ENCODE data around the gene KSR2. TPM values are rescaled to one million over a fixed set of nuclear protein-coding genes. Genes with fewer than 3 reads are reported as not detected.

KSR2 gene
- total RNA-seq, 2 experiments from 2014 or later = 0.03 to 0.15 TPM

DNA sequence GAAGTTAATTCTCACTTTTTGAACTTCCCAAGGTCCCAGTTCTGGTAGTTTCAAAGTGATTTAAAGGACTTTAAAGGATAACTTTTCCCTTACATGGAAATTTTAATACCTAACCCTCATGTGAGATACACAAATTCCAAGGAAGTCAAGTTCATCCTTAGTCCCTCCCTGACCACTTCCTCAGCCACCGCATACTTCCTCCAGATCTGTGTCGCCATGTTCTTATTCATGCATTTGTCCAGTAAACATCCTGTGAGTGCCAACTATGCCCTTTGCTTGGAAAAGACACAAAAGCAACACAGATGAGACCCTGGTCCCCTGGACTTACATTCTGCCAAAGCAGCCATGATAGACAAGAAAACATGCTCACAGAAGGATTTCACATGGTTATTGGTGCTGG lies 206.6 kb downstream of the KSR2 start:
- CTCF ChIA-PET (ENCODE audit: unreplicated experiment) = no interaction called here
- H3K4me3 ChIP-seq (ENCODE audit: low read depth, low read length, poor library complexity, severe bottlenecking) = no peak overlapping the region
- no peak for DNase-seq (ENCODE audit: low spot score)
- H3K9me3 ChIP-seq (ENCODE audit: low read length) = peaks cover 7% of the 10 kb centered on the region; the same call in 1 of the 2 replicates
- TF ChIP-seq, protein P1, sequence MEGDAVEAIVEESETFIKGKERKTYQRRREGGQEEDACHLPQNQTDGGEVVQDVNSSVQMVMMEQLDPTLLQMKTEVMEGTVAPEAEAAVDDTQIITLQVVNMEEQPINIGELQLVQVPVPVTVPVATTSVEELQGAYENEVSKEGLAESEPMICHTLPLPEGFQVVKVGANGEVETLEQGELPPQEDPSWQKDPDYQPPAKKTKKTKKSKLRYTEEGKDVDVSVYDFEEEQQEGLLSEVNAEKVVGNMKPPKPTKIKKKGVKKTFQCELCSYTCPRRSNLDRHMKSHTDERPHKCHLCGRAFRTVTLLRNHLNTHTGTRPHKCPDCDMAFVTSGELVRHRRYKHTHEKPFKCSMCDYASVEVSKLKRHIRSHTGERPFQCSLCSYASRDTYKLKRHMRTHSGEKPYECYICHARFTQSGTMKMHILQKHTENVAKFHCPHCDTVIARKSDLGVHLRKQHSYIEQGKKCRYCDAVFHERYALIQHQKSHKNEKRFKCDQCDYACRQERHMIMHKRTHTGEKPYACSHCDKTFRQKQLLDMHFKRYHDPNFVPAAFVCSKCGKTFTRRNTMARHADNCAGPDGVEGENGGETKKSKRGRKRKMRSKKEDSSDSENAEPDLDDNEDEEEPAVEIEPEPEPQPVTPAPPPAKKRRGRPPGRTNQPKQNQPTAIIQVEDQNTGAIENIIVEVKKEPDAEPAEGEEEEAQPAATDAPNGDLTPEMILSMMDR (conservative IDR thresholded peaks at IDR 0.05; ENCODE audit: low read length) = no peak
- no peak for TF ChIP-seq EZH2phosphoT487 (IDR thresholded peaks at IDR 0.05; ENCODE audit: borderline replicate concordance, low read depth, low read length)
- no peaks in the 10 kb centered on the region for H4K20me1 ChIP-seq (ENCODE audit: insufficient read depth, low read length)
- H2AFZ ChIP-seq (ENCODE audit: low read length) = no peak overlapping the region
- POLR2A ChIA-PET = no interaction called here
- no peaks in the 10 kb centered on the region for H3K36me3 ChIP-seq (ENCODE audit: insufficient read depth, low read length)
- intact Hi-C loops (cut with micrococcal nuclease; ENCODE audit: unreplicated experiment) = no loop called here
- BruUV-seq (replicated peaks) = no TSS peak
- no peak overlapping the region for H3K27ac ChIP-seq (ENCODE audit: low read depth, low read length, poor library complexity, severe bottlenecking)
- no peaks in the 10 kb centered on the region for H3K4me1 ChIP-seq (ENCODE audit: insufficient read depth, low read length, poor library complexity, severe bottlenecking)
- no peaks in the 10 kb centered on the region for H3K9me2 ChIP-seq (ENCODE audit: insufficient read depth, low read length)
- H3K4me2 ChIP-seq (ENCODE audit: low read length) = no peak overlapping the region
- H3K79me2 ChIP-seq (ENCODE audit: insufficient read depth, low read depth, low read length) = no peaks in the 10 kb centered on the region

DNA sequence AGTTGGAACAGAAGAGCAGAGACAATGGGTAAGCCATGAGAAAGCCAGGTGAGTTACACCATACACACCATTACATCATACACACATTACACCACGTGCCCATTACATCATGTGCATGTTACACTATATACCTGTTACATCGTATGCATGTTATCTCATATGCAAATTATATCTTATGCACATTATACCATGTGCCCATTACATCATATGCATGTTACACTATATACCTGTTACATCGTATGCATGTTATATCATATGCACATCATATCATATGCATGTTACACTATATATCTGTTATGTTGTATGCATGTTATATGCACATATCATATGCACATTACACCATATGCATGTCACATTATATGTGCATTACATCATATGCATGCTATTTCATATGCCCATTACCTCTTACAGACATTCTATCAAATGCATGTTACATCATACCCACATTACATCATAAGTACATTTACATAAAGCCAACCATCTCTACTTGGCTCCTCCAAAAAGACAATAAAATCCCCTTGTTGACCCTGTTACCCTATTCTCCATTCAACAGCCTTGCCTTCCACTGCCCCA lies 207.2 kb downstream of the KSR2 start:
- Histone ChIP-seq H3K4me3 (ENCODE audit: low read depth, low read length, poor library complexity, severe bottlenecking) (no peak overlapping the region), H3K36me3 (ENCODE audit: insufficient read depth, low read length) (no peaks in the 10 kb centered on the region), H3K4me2 (ENCODE audit: low read length) (no peak overlapping the region), H3K79me2 (ENCODE audit: insufficient read depth, low read depth, low read length) (no peaks in the 10 kb centered on the region), H3K4me1 (ENCODE audit: insufficient read depth, low read length, poor library complexity, severe bottlenecking) (no peaks in the 10 kb centered on the region), H4K20me1 (ENCODE audit: insufficient read depth, low read length) (no peaks in the 10 kb centered on the region), H3K27ac (ENCODE audit: low read depth, low read length, poor library complexity, severe bottlenecking) (no peak overlapping the region), H3K9me2 (ENCODE audit: insufficient read depth, low read length) (no peaks in the 10 kb centered on the region), H2AFZ (ENCODE audit: low read length) (no peak overlapping the region), H3K9me3 (ENCODE audit: low read length) (peaks cover 7% of the 10 kb centered on the region; the same call in 1 of the 2 replicates)
- ChIA-PET CTCF (ENCODE audit: unreplicated experiment) (no interaction called here), POLR2A (no interaction called here)
- no TSS peak for BruUV-seq (replicated peaks)
- TF ChIP-seq, protein P1 (conservative IDR thresholded peaks at IDR 0.05; ENCODE audit: low read length) = no peak
- no peak for TF ChIP-seq EZH2phosphoT487 (IDR thresholded peaks at IDR 0.05; ENCODE audit: borderline replicate concordance, low read depth, low read length)
- intact Hi-C loops (cut with micrococcal nuclease; ENCODE audit: unreplicated experiment) = no loop called here
- DNase-seq (ENCODE audit: low spot score) = no peak

DNA sequence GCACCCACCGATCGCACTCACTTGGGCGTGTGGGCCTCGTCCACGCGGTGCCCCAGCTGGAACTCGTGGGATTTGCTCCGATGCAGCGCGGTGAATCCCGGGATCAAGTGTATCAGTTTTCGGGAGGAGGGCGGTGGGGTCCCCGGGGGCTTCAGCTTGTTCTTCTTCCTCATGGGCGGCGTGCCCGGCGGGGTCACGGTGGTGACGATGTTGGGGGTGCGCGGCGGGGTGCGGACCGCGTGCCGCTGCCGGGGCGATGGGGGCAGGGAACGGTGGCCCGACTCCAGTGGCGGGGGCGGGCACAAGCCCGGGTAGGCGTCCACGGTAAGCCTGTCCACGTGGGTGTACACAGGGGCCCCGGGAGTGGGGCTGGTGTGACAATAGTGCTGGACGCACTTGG lies 207.8 kb downstream of the KSR2 start:
- DNase-seq (ENCODE audit: low spot score) = no peak
- no peak overlapping the region for H2AFZ ChIP-seq (ENCODE audit: low read length)
- H3K4me1 ChIP-seq (ENCODE audit: insufficient read depth, low read length, poor library complexity, severe bottlenecking) = no peaks in the 10 kb centered on the region
- POLR2A ChIA-PET = no interaction called here
- TF ChIP-seq EZH2phosphoT487 (IDR thresholded peaks at IDR 0.05; ENCODE audit: borderline replicate concordance, low read depth, low read length) = no peak
- TF ChIP-seq, protein P1 (conservative IDR thresholded peaks at IDR 0.05; ENCODE audit: low read length) = no peak
- intact Hi-C loops (cut with micrococcal nuclease; ENCODE audit: unreplicated experiment) = no loop called here
- no TSS peak for BruUV-seq (replicated peaks)
- no peaks in the 10 kb centered on the region for H3K79me2 ChIP-seq (ENCODE audit: insufficient read depth, low read depth, low read length)
- H3K4me3 ChIP-seq (ENCODE audit: low read depth, low read length, poor library complexity, severe bottlenecking) = no peak overlapping the region
- no peaks in the 10 kb centered on the region for H3K9me2 ChIP-seq (ENCODE audit: insufficient read depth, low read length)
- no peaks in the 10 kb centered on the region for H4K20me1 ChIP-seq (ENCODE audit: insufficient read depth, low read length)
- CTCF ChIA-PET (ENCODE audit: unreplicated experiment) = no interaction called here
- peaks cover 4% of the 10 kb centered on the region; the same call in 1 of the 2 replicates for H3K9me3 ChIP-seq (ENCODE audit: low read length)
- H3K4me2 ChIP-seq (ENCODE audit: low read length) = no peak overlapping the region
- no peaks in the 10 kb centered on the region for H3K36me3 ChIP-seq (ENCODE audit: insufficient read depth, low read length)
- H3K27ac ChIP-seq (ENCODE audit: low read depth, low read length, poor library complexity, severe bottlenecking) = no peak overlapping the region

Data from OCI-LY7 (cell line).